ENCODE data around the gene POLN.
"Not testable (repeated sequence)": the region's sequence is repeated elsewhere in the genome, so short reads cannot be mapped to it uniquely, and the experiment has no call there.

Gene POLN

DNA sequence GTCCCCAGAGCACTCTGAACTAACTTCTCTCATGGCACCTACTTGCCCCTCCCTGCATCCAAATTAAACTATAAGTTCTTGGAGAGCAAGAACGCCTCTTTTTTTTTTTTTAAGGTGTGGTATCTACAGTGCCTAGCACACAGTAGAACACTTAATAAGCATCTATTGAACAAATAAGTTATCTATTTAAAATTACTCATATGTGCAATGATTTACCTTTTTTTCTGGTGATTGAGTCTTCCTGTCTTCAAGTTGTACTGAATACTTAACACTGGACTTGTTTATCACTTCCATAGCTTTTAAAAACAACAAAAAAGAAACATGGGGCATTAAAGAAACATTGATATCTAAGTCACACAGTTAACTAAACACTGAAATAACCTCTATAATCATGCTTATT is 29.1 kb downstream of the POLN start:
- DNase-seq = no peak

DNA sequence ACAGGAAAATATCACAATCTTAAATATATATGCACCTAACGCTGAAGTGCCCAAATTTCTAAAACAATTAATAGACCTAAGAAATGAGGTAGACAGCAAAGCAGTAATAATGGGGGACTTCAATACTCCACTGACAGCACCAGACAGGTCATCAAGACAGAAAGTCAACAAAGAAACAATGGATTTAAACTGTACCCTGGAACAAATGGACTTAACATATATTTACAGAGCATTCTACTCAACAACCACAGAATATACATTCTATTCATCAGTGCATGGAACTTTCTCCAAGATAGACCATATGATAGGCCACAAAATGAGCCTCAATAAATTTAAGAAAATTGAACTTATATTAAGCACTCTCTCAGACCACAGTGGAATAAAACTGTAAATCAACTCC is 39.1 kb downstream of the POLN start:
- not testable (repeated sequence) for DNase-seq

DNA sequence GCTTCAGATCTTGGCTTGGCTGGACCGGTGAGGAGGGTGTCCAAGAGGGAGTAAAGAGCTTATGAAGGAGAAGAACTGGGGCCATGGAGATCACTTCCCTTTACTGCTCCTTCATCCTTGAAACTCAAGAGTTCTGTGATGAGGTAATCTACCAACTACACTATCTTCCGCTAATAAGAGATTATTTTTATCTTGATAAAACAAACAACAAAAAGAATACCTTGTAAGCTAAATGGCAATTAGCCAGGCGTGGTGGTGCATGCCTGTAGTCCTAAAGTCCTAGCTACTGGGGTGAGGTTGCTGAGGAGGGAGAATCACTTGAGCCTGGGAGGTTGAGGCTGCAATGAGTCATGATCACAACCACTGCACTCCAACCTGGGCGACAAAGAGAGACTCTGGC is 47.4 kb downstream of the POLN start:
- DNase-seq = no peak

DNA sequence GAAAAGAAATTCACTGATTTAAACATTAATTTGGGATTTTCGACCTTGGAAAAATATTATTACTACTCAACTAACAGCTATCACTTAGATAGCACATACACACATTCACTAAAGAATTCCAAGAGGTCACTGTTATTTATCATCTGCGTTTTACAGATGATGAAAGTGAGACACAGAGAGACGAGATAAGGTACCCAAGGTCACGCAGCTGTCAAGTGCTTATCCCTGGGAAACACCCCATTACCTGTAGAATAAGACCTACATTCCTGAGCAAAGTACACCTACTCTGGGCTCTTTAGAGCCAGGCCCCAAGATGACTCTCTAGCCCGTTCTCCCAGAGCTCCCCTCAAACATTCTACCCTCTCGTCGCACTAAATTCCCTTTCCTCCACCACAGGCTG is 48.6 kb downstream of the POLN start:
- DNase-seq = no peak

DNA sequence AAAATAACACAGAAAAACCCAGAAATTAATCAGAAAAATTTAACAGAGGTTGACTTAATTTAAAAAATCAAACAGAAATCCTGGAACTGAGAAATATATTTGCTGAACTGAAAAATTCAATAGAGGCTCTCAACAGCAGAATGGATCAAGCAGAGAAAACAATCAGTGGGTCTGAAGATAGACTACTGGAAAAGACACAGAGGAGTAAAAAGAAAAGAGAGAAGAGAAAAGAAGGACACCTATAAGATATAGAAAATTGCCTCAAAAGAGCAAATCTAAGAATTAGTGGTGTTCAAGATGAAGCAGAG is 55.1 kb downstream of the POLN start:
- no peak for DNase-seq

DNA sequence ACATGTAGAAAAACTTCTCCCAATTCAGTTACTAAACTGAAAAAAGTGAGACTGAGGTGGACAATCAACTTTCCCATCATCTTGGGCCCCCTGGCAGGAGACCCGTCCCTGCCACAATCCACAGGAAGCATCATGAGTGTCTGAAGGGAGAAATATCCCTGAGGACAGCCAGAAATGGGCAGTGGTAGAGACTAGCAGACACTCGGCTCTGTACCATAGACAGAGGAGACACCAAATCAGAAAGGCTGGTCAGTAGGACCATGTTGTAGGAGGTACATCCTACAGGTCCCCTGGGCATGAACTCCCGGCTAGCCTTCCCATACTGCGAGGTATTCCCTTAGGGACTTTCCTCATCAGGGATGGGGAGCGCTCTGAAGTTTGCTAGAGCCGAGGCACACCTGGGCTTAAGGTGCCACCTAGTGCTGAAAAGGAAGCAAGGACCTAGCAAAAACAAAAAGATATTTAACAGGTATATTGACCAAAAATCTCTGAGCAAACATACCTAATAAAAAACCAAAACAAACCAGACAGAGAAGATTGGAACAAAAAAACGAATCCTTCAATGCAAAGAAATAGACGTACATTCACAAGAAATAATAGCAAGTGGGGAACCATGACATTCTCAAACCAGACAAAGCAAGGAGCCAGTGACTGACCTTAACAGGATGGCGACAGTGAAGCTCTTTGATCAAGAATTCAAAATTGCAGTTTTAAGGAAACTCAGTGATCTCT is 55.6 kb downstream of the POLN start:
- no peak for DNase-seq

DNA sequence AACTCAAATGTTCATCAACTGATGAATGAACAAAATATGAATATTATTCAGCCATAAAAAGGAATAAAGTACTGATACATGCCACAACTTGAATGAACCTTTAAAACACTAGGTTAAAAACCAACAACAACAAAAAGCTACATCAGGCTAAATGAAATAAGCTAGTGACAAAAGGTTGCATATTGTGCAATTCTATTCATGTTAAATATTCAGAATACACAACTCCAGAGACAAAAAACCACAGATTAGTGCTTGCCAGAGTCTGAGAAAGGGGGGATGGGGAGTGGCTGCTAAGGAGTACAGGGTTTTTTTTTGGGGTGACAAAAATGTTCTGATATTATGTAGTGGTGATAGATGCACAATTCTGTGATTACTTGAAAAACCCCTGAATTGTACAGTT is 58.5 kb downstream of the POLN start:
- no peak for DNase-seq

DNA sequence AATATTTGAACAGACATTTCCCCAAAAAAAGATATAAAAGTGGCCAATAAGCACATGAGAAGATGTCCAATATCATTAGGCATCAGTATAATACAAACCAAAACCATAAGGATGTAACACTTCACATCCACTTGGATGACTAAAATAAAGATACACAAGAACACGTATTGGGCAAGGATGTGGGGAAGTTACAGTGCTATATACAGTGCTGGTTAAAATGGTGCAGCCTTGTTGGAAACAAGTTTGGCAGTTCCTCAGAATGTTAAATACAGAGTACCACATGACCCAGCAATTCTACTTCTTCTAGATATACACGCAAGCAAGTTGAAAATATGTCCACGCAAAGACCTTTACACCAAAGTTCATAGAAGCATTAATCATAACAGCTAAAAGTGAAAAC is 58.9 kb downstream of the POLN start:
- DNase-seq = no peak

DNA sequence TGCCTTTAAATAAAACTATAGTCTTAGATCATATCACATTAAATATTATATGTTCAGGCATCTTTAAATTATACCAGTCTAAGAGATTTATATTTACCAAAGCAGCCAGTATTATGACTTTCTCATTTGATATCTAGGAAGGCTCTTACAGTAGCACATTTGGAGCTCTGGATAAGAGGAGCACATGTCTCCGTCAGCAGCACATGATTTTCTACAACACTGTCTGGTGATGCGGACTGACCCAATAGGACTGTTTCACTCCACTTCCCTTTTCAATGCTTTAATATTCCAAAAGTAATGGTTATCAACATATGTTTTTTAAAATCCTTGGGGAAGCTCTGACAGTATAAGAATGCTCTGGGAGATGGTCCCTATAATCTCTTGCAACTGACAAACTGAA is 61.5 kb downstream of the POLN start:
- DNase-seq = no peak

DNA sequence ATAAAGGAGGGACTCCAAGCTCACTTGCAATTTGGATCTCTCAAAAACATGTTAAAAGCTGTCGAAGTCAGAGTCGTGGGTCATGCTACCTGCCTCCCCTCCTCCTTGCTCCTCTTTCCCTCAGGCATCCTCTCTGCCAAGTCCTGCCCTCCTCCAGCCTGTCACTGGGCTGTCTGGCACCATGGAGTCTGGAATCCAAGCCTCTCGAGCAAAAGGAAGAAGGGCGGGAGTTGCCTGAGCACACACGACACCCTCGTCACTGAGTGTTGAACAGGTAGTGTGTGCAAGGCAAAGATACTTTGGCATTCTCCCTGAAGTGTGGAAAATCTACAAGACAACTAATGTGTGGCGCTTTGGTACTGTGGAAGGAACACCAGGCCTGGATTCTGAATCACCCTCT is 62.2 kb downstream of the POLN start:
- peak; percentile 33 for DNase-seq

DNA sequence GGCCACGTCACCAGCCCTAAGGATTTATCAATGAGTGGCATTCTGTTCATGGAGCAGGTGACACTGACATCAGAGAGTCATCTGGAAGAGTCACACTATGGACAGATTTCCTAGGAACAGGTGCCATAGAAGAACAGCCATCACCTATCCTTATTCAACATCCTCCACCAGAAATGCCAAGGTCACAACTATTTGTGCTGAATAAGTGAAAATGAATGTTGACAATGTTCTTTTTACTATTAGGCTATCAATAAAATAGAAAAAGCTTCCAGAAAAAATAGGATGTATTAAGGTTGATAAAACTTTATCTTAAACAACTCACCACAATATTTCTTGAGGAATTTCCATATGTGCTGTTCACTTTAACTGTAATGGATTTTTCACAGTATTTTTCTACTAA is 62.9 kb downstream of the POLN start:
- no peak for DNase-seq

DNA sequence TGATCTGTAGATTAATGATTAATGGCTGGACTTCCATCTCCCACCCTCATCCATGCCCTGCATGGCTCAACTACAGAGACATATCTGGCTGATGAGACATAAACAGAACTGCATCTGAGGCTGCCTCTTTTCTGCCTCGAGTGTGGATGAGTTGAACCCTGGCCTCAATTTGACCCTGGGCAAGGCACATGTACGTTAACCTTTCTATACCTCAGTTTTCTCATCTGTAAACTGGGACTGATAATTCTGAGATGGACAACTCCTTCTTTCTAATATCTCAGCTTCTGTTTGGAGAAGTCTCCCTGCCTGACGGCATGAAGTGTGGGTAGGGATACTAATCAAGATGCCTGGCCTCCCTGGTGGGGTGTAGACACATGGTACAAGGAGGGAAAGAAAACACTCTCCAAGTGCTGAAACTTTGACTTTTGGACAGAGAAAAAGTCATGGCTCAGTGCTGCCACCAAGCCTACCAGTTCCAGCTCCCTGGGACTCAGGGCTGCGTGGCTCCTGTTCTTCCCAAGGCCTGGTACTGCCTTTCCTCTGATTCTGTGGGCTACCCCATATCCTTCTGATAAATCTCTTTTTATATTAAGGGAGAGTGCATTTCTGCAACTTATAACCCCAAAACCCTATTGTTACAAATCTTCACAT is 64.4 kb downstream of the POLN start:
- DNase-seq = no peak

DNA sequence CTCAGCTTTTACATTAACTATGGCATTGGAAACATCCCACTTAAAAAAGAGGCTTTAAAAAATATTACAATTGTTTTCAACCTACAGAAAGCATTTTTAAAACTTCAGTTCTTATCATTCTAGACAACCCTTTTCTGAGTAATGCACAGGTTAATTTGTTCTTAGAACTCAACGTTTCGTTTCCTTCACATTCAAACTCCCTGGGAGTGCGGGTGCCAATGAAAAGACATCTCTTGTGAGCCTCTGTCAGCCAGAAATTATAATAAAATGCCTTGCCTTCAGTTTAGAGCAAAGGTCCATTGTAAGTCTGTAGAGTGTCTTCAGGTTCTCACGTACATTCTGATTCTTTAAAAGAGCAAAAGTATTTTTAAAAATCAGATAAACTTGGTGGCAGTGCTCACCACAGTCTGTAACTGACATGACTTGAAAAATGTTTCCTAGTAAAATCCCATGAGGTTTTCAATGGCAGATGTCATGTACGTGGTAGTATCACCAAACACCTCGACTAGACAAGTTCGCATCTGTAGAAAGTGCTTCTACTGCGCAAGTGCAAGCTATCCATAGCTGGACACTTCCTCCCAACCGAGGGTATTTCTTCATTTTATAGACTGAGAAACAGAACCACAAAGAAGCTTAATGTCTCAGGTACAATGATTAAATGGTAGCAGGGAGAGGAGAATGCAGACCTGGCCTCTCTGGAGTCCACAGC is 65.8 kb downstream of the POLN start:
- no peak for DNase-seq

DNA sequence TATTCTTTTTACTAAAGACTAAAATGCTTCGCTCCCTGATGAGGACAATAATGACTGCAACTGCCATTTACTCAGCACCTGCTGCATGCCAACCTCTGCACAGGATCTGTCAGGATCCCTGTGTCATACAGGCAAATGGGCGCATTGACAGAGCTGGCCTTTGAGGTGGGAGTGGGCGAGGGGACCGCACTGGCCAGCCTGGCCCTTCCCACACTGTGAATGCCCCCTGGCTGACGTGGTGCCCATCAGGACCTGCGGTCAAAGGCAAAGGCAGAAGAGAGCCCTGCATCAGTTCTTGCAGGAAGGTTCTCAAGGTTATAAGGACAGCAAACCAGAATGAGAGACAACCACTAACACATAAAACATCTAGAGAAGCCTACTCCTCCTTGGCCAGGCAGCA is 67.9 kb downstream of the POLN start:
- DNase-seq = no peak

DNA sequence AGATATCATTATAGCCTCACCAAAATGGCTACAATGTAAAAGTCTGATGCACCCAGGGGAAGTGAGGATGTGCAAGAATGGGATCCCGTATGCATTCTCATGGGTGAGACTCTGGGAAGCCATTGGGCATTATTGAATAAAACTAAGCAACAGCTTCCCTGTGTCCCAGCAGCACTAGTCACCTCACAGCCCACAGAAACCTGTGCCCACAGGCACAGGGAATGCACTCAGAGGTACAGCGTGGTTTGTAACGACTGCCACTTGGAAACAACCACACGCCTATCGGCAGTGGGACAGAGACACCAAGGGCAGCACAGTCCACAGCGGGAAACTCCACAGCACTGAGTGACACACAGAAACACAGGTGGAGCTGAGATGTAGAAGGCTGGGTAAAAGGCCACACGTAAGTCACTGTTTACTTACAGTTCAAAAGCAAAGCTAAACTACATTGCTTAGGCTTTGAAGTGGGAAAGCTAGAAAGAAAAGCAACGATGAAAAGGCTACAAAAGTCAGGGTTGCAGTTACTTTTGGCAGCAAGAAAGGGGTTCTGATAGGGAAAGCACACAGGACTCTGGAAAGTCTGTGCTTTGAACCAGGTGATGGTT is 69.2 kb downstream of the POLN start:
- DNase-seq = no peak

DNA sequence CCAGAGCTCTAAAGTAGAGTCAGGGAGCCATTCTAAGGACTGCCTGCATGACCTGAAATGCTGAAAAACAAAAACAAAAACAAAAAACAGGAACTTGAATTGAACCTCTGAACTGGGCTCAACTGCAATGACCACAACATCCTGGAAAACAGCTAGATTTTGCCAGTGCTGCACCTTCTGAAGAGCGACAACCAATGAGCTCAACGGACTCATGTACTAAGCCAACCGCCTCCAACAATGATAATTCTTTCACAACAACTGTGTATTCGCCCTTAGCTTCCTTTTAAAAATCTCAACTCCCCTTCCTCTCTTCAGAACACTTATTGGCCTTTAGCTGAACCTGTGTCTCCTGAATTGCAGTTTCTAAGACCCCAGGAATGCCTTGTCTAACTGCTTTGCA is 69.8 kb downstream of the POLN start:
- no peak for DNase-seq

DNA sequence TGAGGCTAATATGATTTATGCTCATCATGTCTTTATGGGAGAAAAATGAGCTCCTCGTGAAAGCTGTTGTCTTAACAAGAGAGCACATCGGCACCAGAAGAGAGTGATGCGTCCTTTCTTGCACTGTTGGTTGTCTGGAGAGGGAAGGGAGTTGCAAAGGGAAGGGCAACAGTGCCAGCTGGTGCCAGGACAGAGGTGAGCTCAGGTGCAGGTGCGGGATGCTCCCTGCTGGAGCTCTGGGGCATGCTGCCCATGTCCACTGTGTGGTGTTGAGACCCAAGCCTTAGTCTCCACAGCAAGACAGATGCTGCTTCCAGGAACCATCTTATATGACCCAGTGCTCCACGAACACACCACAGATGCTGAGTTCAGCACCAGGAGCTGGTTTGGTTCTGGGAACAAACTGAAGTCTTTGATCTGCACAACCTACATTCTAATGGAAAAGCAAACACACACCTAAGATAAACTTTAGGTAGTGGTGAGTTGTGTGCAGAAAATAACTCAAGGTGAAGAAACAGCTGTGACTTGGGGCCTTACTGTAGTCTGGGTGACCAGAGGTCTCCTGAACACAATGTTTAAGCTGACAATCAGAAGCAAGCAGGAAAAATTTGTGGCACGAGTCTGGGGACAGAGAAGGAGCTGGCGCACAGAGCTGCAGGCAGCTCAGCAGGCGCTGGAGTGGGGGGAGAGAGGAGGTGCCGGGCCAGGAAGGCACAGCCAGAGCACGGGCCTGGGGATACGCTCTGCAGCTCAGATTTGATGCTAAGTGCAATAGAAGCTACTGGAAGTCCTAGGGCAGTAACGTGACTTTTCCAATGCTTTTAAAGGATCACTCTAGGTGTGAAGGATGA is 73.2 kb downstream of the POLN start:
- DNase-seq = peak; percentile 10

DNA sequence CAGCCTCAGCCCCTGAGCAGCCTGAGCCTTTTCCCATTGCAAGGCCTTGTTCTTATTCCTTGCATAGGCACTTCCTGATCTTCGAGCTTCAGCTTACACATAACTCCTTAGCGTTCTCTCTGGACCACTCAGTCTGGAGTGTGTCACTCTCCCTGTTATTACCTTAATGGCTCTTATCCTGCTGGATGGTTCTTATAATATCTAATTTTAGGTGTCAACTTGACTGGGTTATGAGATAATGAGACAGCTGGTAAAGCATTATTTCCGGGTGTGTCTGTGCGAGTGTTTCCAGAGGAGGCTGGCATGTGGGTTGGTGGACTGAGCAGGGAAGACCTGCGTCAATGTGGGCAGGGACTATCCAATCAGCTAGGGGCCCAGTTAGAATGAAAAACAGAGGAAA is 75.7 kb downstream of the POLN start:
- DNase-seq = peak; percentile 23

DNA sequence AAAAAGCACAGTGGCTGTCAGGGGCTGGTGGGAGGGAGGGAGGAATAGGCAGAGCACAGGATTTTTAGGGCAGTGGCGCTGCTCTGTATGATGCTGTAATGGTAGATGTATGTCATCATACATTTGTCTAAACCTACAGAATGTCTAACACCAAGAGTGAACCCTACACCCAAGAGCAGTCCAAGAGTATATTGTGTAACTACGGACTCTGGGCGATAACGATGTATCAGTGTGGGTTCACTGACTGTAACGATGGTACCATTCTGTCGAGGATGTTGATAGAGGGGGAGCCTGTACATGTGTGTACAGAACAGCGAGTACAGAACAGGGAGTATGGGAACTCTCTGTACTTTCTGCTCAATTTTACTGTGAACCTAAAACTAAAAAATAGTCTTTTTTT is 76.5 kb downstream of the POLN start:
- no peak for DNase-seq

DNA sequence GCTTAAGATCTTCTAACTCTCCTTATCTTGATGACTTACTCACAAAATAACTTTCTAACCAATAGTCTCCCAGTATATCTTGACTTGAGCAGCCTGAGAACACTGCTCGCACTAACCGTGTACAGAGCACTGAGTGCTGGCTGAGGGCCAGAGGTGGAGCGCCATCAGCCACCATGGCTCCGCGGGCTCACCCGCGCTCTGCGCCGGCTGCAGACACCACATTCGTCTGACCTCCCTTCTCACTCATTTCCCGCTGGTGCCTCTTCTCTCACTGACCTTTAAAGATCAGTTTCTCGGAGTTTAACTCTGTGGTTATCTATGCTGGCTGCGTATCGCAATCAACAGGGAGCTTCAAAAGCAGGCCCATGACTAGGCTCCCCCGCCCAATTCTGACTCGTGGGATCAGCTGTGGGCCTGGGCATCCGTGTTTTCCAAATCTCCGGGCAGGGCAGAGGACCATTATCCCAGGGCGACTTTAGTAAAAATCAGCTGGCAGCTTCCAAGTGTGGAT is 78.6 kb downstream of the POLN start:
- DNase-seq = no peak

DNA sequence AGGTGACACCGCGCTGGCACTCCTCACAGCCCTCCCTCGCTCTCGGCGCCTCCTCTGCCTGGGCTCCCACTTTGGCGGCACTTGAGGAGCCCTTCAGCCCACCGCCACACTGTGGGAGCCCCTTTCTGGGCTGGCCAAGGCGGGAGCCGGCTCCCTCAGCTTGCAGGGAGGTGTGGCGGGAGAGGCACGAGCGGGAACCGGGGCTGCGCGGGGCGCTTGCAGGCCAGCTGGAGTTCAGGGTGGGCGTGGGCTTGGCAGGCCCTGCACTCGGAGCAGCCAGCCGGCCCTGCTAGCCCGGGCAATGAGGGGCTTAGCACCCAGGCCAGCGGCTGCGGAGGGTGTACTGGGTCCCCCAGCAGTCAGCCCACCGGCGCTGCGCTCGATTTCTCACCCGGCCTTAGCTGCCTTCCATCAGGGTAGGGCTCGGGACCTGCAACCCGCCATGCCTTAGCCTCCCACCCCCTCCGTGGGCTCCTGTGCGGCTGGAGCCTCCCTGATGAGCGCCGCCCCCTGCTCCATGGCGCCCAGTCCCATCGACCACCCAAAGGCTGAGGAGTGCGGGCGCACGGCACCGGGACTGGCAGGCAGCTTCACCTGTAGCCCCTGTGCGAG is 80.7 kb downstream of the POLN start:
- DNase-seq = not testable (repeated sequence)

DNA sequence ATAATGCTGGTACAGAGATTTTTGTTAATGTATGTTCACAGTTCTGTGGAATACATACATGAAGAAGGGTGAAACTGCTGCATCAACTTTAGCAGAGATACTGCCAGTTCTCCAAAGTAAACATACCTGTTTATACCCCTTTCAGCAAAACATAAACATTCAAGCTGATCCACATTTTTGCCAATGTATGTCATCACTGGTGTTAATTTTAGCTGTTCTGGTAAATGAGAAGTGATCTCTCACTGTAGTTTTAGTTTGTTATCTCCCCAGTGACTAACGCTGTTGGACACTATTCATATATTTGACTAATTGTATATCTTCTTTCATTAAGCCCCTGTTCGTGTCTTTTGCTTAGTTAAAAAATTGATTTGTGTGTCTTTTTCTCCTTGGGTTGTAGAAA is 82.0 kb downstream of the POLN start:
- DNase-seq = no peak

DNA sequence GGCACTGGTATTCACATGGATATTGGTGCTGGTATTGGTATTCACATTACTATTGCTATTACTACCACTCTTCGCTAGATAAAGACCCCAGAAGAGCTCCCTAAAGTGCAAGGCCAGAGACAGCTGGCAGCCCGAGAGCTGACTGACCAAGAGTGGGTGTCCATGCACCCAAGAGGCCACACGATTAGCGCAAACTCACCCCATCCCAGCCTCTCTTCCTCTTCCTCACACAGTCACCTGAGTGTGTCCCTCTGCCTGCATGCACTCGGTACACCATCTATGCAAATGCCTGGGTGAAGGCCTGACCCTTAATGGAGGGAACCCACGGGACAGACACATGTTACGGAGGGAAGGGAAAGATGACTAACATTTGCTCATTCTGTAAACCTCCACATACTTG is 86.7 kb downstream of the POLN start:
- no peak for DNase-seq

Data from DMS79 treated with DMSO at 0.1 percent for 48 hours (cell line).